ENCODE results near the gene PLEKHG2. TPM values are rescaled to one million over a fixed set of nuclear protein-coding genes. Genes with fewer than 3 reads are reported as not detected.
"Not testable (repeated sequence)": the region's sequence is repeated elsewhere in the genome, so short reads cannot be mapped to it uniquely, and the experiment has no call there.

The PLEKHG2 gene
- total and polyA plus RNA-seq, 2 donors = 13.0 to 30.8 TPM

DNA sequence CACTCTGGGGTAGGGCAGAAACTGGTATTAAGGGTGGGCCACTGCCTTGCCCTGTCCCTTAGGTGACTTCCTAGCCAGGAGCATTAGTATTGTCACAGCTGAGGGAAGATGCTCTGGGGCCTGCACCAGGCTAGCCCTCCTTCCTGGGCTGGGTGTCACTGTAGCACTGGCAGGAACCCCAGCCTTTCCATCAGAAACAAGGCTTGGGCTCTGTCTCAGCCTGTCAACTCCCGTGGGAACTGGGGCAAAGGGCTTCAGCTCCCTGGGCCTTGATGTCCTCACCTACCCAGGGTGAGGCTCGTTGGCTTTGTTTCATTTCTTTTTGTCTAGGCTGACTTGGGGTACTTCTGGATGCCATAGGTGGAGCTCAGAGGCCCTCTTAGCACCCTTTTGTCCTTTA lies 39.5 kb upstream of the PLEKHG2 start:
- peaks cover 70 to 75% of the 10 kb centered on the region in 2 donors for H3K36me3 ChIP-seq (ENCODE audit: control insufficient read depth in 2 of 2, insufficient read depth in 2 of 2, low read length in 1 of 2)
- no peak for DNase-seq (ENCODE audit: low read depth in 6 of 9, low spot score in 9 of 9)

DNA sequence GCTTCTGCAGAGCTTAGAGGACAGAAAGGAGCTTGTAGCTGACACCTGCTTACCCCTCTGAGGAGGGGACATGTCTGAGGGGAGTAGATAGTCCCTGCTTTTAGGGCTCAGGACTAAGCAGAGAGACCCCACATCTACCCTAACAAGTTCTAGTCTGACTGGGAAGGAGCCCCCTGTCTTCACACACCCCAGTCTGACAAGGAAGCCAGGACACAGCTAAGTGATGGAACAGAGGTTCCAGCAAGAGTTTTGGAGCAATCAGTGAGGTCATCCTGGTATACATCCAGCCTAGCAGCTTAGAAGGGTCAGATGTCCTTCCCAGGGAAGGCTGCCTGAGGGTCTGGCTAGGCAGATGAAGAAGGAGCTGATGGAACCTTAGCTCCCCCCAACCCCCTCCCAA lies 36.5 kb upstream of the PLEKHG2 start:
- H3K4me3 ChIP-seq (ENCODE audit: low read length in 2 of 2) = no peak overlapping the region
- no peaks in the 10 kb centered on the region for H3K4me1 ChIP-seq (ENCODE audit: control insufficient read depth in 2 of 2, insufficient read depth in 2 of 2, low read length in 2 of 2)
- DNase-seq (ENCODE audit: low read depth in 6 of 9, low spot score in 9 of 9) = no peak
- H3K27me3 ChIP-seq (ENCODE audit: control insufficient read depth in 2 of 2, insufficient read depth in 1 of 2, low read length in 1 of 2) = no peaks in the 10 kb centered on the region
- no peak overlapping the region for H3K27ac ChIP-seq (ENCODE audit: low read depth in 1 of 2, low read length in 1 of 2)
- H3K36me3 ChIP-seq (ENCODE audit: control insufficient read depth in 2 of 2, insufficient read depth in 2 of 2, low read length in 1 of 2) = peaks cover 74 to 83% of the 10 kb centered on the region in 2 donors
- no peaks in the 10 kb centered on the region for H3K9me3 ChIP-seq (ENCODE audit: control insufficient read depth in 2 of 2, insufficient read depth in 1 of 2, low read length in 1 of 2)

More for the DNA sequence above, 39.5 kb upstream of the PLEKHG2 start:
- Histone ChIP-seq H3K4me1 (ENCODE audit: control insufficient read depth in 2 of 2, insufficient read depth in 2 of 2, low read length in 2 of 2) (no peaks in the 10 kb centered on the region), H3K27ac (ENCODE audit: low read depth in 1 of 2, low read length in 1 of 2) (peak overlapping the region; percentile 45 to 71), H3K4me3 (ENCODE audit: low read length in 2 of 2) (no peak overlapping the region), H3K27me3 (ENCODE audit: control insufficient read depth in 2 of 2, insufficient read depth in 1 of 2, low read length in 1 of 2) (no peaks in the 10 kb centered on the region), H3K9me3 (ENCODE audit: control insufficient read depth in 2 of 2, insufficient read depth in 1 of 2, low read length in 1 of 2) (no peaks in the 10 kb centered on the region)
- WGBS = 91% methylated on average over 2 of the region's 2 CpGs

DNA sequence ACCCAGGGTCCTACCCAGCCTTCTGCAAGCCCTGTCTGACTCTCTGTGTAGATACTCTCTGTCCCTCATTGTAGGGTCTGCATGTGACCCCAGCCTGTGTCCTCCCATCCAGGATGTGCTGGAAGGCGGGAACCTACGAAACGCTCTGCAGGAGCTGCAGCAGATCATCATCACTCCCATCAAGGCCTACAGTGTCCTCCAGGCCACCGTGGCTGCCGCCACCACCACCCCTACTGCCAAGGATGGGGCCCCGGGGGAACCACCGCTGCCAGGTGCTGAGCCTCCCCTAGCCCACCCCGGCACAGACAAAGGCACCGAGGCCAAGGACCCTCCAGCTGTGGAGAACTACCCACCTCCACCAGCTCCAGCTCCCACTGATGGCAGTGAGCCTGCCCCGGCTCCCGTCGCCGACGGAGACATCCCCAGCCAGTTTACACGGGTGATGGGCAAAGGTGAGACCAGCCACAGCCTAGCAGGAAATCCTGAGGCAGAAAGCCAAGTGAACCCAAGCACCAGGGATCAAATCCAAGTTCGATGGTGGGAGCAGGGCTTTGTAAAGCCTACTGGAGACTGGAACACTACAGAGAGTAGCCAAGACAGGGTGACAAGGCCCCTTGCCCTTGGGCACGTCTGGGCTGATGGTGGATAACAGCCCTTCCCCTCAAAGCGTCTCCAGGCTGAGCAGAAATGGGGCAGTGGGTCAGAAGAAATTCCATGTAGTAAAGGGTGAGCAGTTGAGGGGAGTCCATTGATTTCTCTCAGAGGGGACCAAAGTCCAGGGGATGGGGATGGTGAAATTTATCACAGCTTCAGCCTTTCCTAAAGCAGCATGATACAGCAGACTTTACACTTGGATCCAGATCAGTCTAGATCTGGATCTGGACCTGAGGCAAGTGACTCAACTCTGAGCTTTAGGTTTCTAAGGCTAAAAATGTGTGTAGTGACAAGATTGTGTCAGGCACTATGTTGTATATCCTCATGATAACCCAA lies 34.8 kb upstream of the PLEKHG2 start:
- H3K36me3 ChIP-seq (ENCODE audit: control insufficient read depth in 2 of 2, insufficient read depth in 2 of 2, low read length in 1 of 2) = peaks cover 78 to 87% of the 10 kb centered on the region in 2 donors
- no peak overlapping the region for H3K27ac ChIP-seq (ENCODE audit: low read depth in 1 of 2, low read length in 1 of 2)
- H3K4me3 ChIP-seq (ENCODE audit: low read length in 2 of 2) = no peak overlapping the region
- no peaks in the 10 kb centered on the region for H3K4me1 ChIP-seq (ENCODE audit: control insufficient read depth in 2 of 2, insufficient read depth in 2 of 2, low read length in 2 of 2)
- 96% methylated on average over 18 of the region's 18 CpGs for WGBS
- H3K9me3 ChIP-seq (ENCODE audit: control insufficient read depth in 2 of 2, insufficient read depth in 1 of 2, low read length in 1 of 2) = no peaks in the 10 kb centered on the region
- no peak for DNase-seq (ENCODE audit: low read depth in 6 of 9, low spot score in 9 of 9)
- H3K27me3 ChIP-seq (ENCODE audit: control insufficient read depth in 2 of 2, insufficient read depth in 1 of 2, low read length in 1 of 2) = no peaks in the 10 kb centered on the region

DNA sequence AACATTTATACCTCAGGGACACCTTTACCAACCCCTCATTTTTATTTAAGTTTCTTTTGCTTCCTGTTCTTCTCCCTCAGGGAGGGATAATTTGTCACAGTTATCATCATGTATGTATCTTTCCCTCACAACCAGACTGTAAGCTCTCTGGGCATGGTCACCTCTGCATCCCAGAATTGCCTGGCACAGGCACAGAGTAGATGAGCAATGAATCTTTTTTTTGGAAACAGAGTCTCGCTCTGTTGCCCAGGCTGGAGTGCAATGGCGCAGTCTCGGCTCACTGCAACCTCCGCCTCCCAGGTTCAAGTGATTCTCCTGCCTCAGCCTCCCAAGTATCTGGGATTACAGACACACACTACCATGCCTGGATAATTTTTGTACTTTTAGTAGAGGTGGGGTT lies 33.1 kb upstream of the PLEKHG2 start:
- H3K4me1 ChIP-seq (ENCODE audit: control insufficient read depth in 2 of 2, insufficient read depth in 2 of 2, low read length in 2 of 2); H3K27me3 ChIP-seq (ENCODE audit: control insufficient read depth in 2 of 2, insufficient read depth in 1 of 2, low read length in 1 of 2); DNase-seq (ENCODE audit: low read depth in 6 of 9, low spot score in 9 of 9); H3K4me3 ChIP-seq (ENCODE audit: low read length in 2 of 2); H3K27ac ChIP-seq (ENCODE audit: low read depth in 1 of 2, low read length in 1 of 2); H3K9me3 ChIP-seq (ENCODE audit: control insufficient read depth in 2 of 2, insufficient read depth in 1 of 2, low read length in 1 of 2): not testable (repeated sequence)
- peaks cover 85 to 94% of the 10 kb centered on the region in 2 donors for H3K36me3 ChIP-seq (ENCODE audit: control insufficient read depth in 2 of 2, insufficient read depth in 2 of 2, low read length in 1 of 2)
- WGBS = 96% methylated on average over 4 of the region's 4 CpGs

DNA sequence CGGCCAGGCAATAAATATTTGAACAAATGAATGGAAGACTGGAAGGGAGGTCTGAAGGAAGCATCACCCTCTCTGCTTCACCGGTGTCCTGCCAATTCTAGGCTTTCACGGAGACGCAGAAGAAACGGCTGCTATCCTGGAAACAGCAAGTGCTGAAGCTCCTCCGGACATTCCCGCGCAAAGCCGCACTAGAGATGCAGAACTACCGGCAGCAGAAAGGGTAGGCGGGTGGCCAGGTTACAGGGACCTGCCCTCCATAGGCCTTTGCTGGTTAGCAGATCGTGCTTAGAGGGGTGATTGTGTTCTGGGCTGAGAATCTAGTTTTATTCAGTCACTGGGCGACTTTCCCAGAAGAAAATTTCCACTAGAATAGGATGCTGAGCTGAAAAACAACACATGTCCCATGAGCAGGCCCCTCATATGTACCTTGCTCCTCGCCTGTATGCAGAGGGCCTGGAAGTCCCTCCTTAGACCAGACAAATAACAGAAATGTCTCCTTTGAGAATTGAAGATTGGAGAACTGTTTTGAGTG lies 32.5 kb upstream of the PLEKHG2 start:
- no peak for DNase-seq (ENCODE audit: low read depth in 6 of 9, low spot score in 9 of 9)
- H3K27ac ChIP-seq (ENCODE audit: low read depth in 1 of 2, low read length in 1 of 2) = no peak overlapping the region
- H3K9me3 ChIP-seq (ENCODE audit: control insufficient read depth in 2 of 2, insufficient read depth in 1 of 2, low read length in 1 of 2) = no peaks in the 10 kb centered on the region
- H3K27me3 ChIP-seq (ENCODE audit: control insufficient read depth in 2 of 2, insufficient read depth in 1 of 2, low read length in 1 of 2) = no peaks in the 10 kb centered on the region
- H3K36me3 ChIP-seq (ENCODE audit: control insufficient read depth in 2 of 2, insufficient read depth in 2 of 2, low read length in 1 of 2) = peaks cover 87 to 95% of the 10 kb centered on the region in 2 donors
- H3K4me1 ChIP-seq (ENCODE audit: control insufficient read depth in 2 of 2, insufficient read depth in 2 of 2, low read length in 2 of 2) = no peaks in the 10 kb centered on the region
- 98% methylated on average over 14 of the region's 14 CpGs for WGBS
- no peak overlapping the region for H3K4me3 ChIP-seq (ENCODE audit: low read length in 2 of 2)

DNA sequence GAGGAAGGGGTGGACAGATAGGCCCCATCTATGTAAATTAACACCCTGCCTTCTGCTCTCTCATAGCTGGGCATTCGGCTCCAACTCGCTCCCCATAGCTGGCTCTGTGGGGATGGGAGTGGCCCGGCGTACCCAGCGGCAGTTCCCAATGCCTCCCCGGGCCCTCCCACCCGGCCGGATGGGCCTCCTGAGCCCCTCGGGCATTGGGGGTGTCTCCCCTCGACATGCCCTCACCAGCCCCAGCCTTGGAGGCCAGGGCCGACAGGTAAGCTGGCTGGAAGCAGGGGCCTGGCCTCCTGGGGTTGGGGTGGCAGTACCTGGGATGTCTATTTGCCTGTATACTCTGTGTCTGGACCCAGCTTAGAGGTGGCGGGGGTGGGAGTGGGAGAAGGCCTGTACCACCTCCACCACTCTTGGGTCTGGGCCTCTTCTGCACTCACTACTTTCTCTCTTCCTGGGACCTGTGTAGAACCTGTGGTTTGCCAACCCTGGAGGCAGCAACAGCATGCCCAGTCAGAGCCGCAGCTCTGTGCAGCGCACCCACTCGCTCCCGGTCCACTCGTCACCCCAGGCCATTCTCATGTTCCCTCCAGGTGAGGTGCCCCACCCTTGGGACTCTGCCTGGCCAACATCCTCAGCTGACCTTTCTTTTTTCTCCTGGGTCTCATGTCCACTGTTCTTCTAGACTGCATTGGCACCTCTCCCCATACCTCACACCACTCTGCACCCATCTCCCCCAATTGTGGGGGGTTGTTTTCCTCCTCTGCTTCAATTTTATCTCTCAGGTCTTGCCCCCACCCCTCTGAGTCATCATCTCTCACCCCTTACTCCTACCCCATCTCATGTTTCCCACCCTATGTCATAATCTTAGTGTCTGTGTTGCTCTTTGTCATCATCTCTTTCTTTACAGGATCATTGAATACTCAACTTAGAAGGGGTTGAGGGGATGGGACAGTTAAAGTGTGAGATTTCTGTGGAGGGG lies 31.7 kb upstream of the PLEKHG2 start:
- H3K9me3 ChIP-seq (ENCODE audit: control insufficient read depth in 2 of 2, insufficient read depth in 1 of 2, low read length in 1 of 2) = no peaks in the 10 kb centered on the region
- WGBS = 98% methylated on average over 17 of the region's 17 CpGs
- H3K4me3 ChIP-seq (ENCODE audit: low read length in 2 of 2) = no peak overlapping the region
- no peaks in the 10 kb centered on the region for H3K27me3 ChIP-seq (ENCODE audit: control insufficient read depth in 2 of 2, insufficient read depth in 1 of 2, low read length in 1 of 2)
- H3K27ac ChIP-seq (ENCODE audit: low read depth in 1 of 2, low read length in 1 of 2) = no peak overlapping the region
- no peak for DNase-seq (ENCODE audit: low read depth in 6 of 9, low spot score in 9 of 9)
- peaks cover 87 to 95% of the 10 kb centered on the region in 2 donors for H3K36me3 ChIP-seq (ENCODE audit: control insufficient read depth in 2 of 2, insufficient read depth in 2 of 2, low read length in 1 of 2)
- no peaks in the 10 kb centered on the region for H3K4me1 ChIP-seq (ENCODE audit: control insufficient read depth in 2 of 2, insufficient read depth in 2 of 2, low read length in 2 of 2)

DNA sequence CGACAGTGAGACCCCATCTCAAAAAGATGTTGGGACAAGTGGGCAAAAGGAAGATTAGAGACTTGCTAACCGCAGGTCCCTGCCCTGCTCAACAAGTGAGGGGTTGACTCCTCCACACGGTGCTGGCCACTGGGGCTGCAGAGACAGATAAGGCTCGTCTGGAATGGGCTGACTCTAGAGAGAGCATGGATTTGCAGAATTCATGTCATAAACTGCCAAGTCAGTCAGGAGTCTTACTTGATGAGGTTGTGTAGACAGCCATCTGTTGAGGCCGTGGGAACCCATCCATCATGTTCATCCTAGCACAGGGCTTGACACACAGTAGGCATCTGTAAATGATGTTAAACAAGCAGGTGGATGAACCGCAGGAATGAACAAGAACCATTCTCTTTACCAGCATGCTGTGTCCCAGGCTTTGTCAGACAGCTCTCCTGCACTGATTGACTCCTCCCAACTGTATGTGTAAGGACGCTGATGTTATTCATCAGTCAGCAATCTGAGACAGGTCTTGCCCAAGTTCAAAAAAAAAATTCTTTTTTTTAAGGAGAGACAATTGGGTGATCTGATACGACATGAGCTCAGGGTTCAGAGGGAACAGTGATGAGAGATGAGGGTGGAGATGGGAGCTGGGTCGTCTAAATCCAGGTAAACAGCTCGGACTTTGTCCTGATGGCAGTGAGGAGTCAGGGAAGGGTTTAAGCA lies 30.4 kb upstream of the PLEKHG2 start:
- no peaks in the 10 kb centered on the region for H3K4me1 ChIP-seq (ENCODE audit: control insufficient read depth in 2 of 2, insufficient read depth in 2 of 2, low read length in 2 of 2)
- 95% methylated on average over 10 of the region's 10 CpGs for WGBS
- no peak overlapping the region for H3K27ac ChIP-seq (ENCODE audit: low read depth in 1 of 2, low read length in 1 of 2)

DNA sequence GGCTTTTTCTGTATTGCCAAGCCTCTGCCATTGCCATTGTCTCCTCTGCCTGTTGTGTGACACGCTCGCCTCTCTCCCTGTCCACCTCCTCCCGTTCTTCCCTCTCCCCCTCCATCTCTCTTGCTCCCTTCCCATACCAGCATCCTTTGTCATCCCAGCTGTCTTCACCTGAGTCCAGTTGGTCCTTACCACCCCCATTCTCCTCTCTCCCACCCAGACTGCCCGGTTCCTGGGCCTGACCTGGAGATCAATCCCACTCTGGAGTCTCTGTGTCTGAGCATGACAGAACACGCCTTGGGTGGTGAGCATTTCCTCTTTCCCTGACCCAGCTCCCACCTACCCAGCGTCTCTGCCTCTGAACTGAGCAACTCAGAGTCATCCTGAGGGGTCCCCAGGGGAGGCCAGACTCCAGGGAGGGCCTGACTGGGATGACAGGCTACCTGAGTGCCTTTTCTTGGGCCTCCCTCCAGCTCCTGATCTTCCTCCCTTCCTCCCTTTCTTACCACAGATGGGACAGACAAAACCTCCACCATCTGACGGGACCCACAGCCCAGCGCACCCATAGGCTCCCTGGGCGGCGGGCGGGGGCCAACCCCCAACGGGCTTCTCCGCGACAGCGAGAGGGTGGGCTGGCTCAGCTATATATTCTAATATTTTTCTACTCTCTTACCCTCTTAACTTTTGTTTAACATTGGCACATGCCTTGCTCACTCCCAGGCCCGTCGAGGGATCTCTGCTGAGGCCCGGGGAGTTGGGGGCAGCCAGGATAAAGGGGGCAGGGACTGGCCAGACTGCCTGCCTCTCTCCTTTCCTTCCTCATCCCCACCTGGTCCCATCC lies 29.3 kb upstream of the PLEKHG2 start:
- no peak for DNase-seq (ENCODE audit: low read depth in 6 of 9, low spot score in 9 of 9)
- H3K27ac ChIP-seq (ENCODE audit: low read depth in 1 of 2, low read length in 1 of 2) = no peak overlapping the region
- no peaks in the 10 kb centered on the region for H3K9me3 ChIP-seq (ENCODE audit: control insufficient read depth in 2 of 2, insufficient read depth in 1 of 2, low read length in 1 of 2)
- no peaks in the 10 kb centered on the region for H3K4me1 ChIP-seq (ENCODE audit: control insufficient read depth in 2 of 2, insufficient read depth in 2 of 2, low read length in 2 of 2)
- H3K36me3 ChIP-seq (ENCODE audit: control insufficient read depth in 2 of 2, insufficient read depth in 2 of 2, low read length in 1 of 2) = peaks cover 86 to 92% of the 10 kb centered on the region in 2 donors
- H3K4me3 ChIP-seq (ENCODE audit: low read length in 2 of 2) = no peak overlapping the region
- H3K27me3 ChIP-seq (ENCODE audit: control insufficient read depth in 2 of 2, insufficient read depth in 1 of 2, low read length in 1 of 2) = no peaks in the 10 kb centered on the region
- WGBS = 94% methylated on average over 18 of the region's 18 CpGs

More for the DNA sequence above, 30.4 kb upstream of the PLEKHG2 start:
- DNase-seq (ENCODE audit: low read depth in 6 of 9, low spot score in 9 of 9) = no peak
- Histone ChIP-seq H3K9me3 (ENCODE audit: control insufficient read depth in 2 of 2, insufficient read depth in 1 of 2, low read length in 1 of 2) (no peaks in the 10 kb centered on the region), H3K36me3 (ENCODE audit: control insufficient read depth in 2 of 2, insufficient read depth in 2 of 2, low read length in 1 of 2) (peaks cover 87 to 95% of the 10 kb centered on the region in 2 donors), H3K4me3 (ENCODE audit: low read length in 2 of 2) (no peak overlapping the region), H3K27me3 (ENCODE audit: control insufficient read depth in 2 of 2, insufficient read depth in 1 of 2, low read length in 1 of 2) (no peaks in the 10 kb centered on the region)
